GM21529 (cell line): ENCODE results near the gene AP5S1.
"Not testable (repeated sequence)": the region's sequence is repeated elsewhere in the genome, so short reads cannot be mapped to it uniquely, and the experiment has no call there.

ENCODE experiments used
- ATAC-seq: cut with Tn5 transposase; IDR thresholded peaks from one replicate; pipeline ENCODE4 v1.9.1; 2021; ENCODE audit not compliant: unreplicated experiment

The AP5S1 gene

GRCh38 chr20:3789201-3789600, 31.1 kb upstream of the AP5S1 start:
- ATAC-seq = not testable (repeated sequence)

GRCh38 chr20:3794168-3794567, 26.2 kb upstream of the AP5S1 start:
- ATAC-seq = not testable (repeated sequence)

- no peak for ATAC-seq
Observed at GRCh38 chr20:3794701-3795420, 25.5 kb upstream of the AP5S1 start.

GRCh38 chr20:3795511-3796468, 24.6 kb upstream of the AP5S1 start, which contains the start of gene CDC25B:
CDC25B (plus strand) TSS chr20:3796310; CDS start chr20:3796532, 222 bp downstream.
- peak; percentile 70 for ATAC-seq

- ATAC-seq = no peak
Observed at GRCh38 chr20:3796477-3797225, 23.7 kb upstream of the AP5S1 start.

- no peak for ATAC-seq
Observed at GRCh38 chr20:3797226-3797545, 23.2 kb upstream of the AP5S1 start.

- no peak for ATAC-seq
Observed at GRCh38 chr20:3797592-3798372, 22.6 kb upstream of the AP5S1 start.

GRCh38 chr20:3798373-3798768, 22.0 kb upstream of the AP5S1 start:
- ATAC-seq = no peak

GRCh38 chr20:3798908-3799248, 21.5 kb upstream of the AP5S1 start:
- no peak for ATAC-seq

- ATAC-seq = no peak
Observed at GRCh38 chr20:3800256-3800877, 20.0 kb upstream of the AP5S1 start.

GRCh38 chr20:3800878-3801260, 19.5 kb upstream of the AP5S1 start:
- no peak for ATAC-seq

GRCh38 chr20:3801299-3801698, 19.0 kb upstream of the AP5S1 start:
- ATAC-seq = no peak

- no peak for ATAC-seq
Observed at GRCh38 chr20:3801846-3802245, 18.5 kb upstream of the AP5S1 start.

GRCh38 chr20:3802524-3803239, 17.7 kb upstream of the AP5S1 start:
- no peak for ATAC-seq

- ATAC-seq = no peak
Observed at GRCh38 chr20:3803289-3803688, 17.1 kb upstream of the AP5S1 start.

- ATAC-seq = no peak
Observed at GRCh38 chr20:3803854-3804253, 16.5 kb upstream of the AP5S1 start.

GRCh38 chr20:3804254-3804751, 16.0 kb upstream of the AP5S1 start:
- no peak for ATAC-seq

GRCh38 chr20:3804781-3805180, 15.6 kb upstream of the AP5S1 start:
- ATAC-seq = no peak

- no peak for ATAC-seq
Observed at GRCh38 chr20:3808544-3808943, 11.8 kb upstream of the AP5S1 start.
